ENCODE data around the gene CRHR1.

GRCh38 chr17:45751466-45751865, 32.7 kb upstream of the CRHR1 start:
- TF ChIP-seq EZH2 (IDR thresholded peaks at IDR 0.05) = no peak
- no peak for TF ChIP-seq POLR2AphosphoS5 (IDR thresholded peaks at IDR 0.05; ENCODE audit: borderline replicate concordance, low read depth, low read length)
